NB4 (cell line): ENCODE data around the gene RRP8.

Source experiments
- MAX ChIP-seq: IDR thresholded peaks from 2 replicates; pipeline ENCODE4 v1.6.1; 2011; ENCODE audit warnings: low read depth, low read length
- MYC ChIP-seq: IDR thresholded peaks from 2 replicates; pipeline ENCODE4 v1.6.1; 2011; ENCODE audit warnings: low read depth, low read length
- POLR2A ChIP-seq: IDR thresholded peaks from 2 replicates; pipeline ENCODE4 v1.6.1; 2011; ENCODE audit warnings: mild to moderate bottlenecking; ENCODE audit not compliant: insufficient read length; ENCODE audit errors: extremely low read depth
- TF ChIP-seq, protein P1 (sequence below): IDR thresholded peaks from one replicate; pipeline ENCODE4 v1.5.1; 2012; ENCODE audit warnings: low read depth, low read length

GRCh38 chr11:6611092-6611962 lies 7.9 kb upstream of the RRP8 start:
- TF ChIP-seq, protein P1, sequence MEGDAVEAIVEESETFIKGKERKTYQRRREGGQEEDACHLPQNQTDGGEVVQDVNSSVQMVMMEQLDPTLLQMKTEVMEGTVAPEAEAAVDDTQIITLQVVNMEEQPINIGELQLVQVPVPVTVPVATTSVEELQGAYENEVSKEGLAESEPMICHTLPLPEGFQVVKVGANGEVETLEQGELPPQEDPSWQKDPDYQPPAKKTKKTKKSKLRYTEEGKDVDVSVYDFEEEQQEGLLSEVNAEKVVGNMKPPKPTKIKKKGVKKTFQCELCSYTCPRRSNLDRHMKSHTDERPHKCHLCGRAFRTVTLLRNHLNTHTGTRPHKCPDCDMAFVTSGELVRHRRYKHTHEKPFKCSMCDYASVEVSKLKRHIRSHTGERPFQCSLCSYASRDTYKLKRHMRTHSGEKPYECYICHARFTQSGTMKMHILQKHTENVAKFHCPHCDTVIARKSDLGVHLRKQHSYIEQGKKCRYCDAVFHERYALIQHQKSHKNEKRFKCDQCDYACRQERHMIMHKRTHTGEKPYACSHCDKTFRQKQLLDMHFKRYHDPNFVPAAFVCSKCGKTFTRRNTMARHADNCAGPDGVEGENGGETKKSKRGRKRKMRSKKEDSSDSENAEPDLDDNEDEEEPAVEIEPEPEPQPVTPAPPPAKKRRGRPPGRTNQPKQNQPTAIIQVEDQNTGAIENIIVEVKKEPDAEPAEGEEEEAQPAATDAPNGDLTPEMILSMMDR, result no peak
- TF ChIP-seq MAX (peak; percentile 6; the same call in 1 of the 2 replicates), POLR2A (no peak), MYC (no peak)
